K562 (cell line): Measurements from ENCODE around the gene SCMH1. TPM values are rescaled to one million over a fixed set of nuclear protein-coding genes. Genes with fewer than 3 reads are reported as not detected.

Experiments used
- ATAC-seq: fragments of 200-7000 bp; cut with Tn5 transposase; 3 replicates; pipeline ENCODE4 v1.9.1; 2020; ENCODE audit warnings: moderate library complexity
- BruUV-seq: library from RNA; stranded (reverse); fragments of 400-500 nt; replicated peaks from 2 replicates; lab custom pipeline; 2021; lab: Mats Ljungman, UMichigan
- CTCF ChIA-PET: fragments of 300-600 bp; formaldehyde crosslinking; extraction: SDS; loops from one replicate; lab custom pipeline; 2021; ENCODE audit warnings: low intra/inter-chr PET ratio; lab: Yijun Ruan, JAX
- POLR2A ChIA-PET: fragments of 300-600, 350-650 bp; sonication (Branson Sonifier 250); formaldehyde crosslinking; extraction: SDS; loops from one replicate; lab custom pipeline; 2021; ENCODE audit warnings: antibody characterized with exemption, inconsistent platforms; lab: Yijun Ruan, JAX
- DNase-seq, 4 experiments: peaks; one replicate each; pipeline versions ENCODE4 v3.0.0 to v3.0.0-alpha.2; 2011 to 2018; ENCODE audit warnings: low spot score in 3 of 4, mixed read lengths in 3 of 4; ENCODE audit errors: extremely low read depth in 1 of 4
- FAIRE-seq: peaks from 2 replicates; lab custom pipeline; 2011; peaks lifted over from hg19 to GRCh38; lab: Jason Lieb, UNC
- H2AFZ ChIP-seq: 2 replicates; pipeline ENCODE4 v1.6.0; 2011; ENCODE audit warnings: low read depth, low read length, control low read depth, inconsistent platforms
- H3K27ac ChIP-seq: fragments of 200-600 bp; 3 replicates; pipeline ENCODE4 v1.8.0; 2011; ENCODE audit warnings: low read depth, mild to moderate bottlenecking, control low read depth, inconsistent platforms, low read length, moderate library complexity, mixed read lengths; ENCODE audit errors: extremely low read depth
- H3K27me3 ChIP-seq, 2 experiments: fragments of 300-600 bp in 1 of 2; 2 replicates in 1 of 2; 3 replicates in 1 of 2; pipeline versions ENCODE4 v1.6.0 to v1.8.0; 2011; ENCODE audit warnings: inconsistent platforms in 2 of 2, low read length in 2 of 2, mild to moderate bottlenecking in 1 of 2, mixed read lengths in 1 of 2, moderate library complexity in 1 of 2; ENCODE audit not compliant: control insufficient read depth in 2 of 2, insufficient read depth in 2 of 2
- H3K36me3 ChIP-seq: fragments of 300-600 bp; 3 replicates; pipeline ENCODE4 v1.8.0; 2011; ENCODE audit warnings: mild to moderate bottlenecking, low read length, inconsistent platforms; ENCODE audit not compliant: control insufficient read depth, insufficient read depth
- H3K4me1 ChIP-seq, 2 experiments: fragments of 200-600 bp in 1 of 2; replicated peaks in 1 of 2; 2 replicates in 1 of 2; 3 replicates in 1 of 2; pipeline versions ENCODE4 v1.5.1 to v1.8.0; 2011; ENCODE audit warnings: inconsistent platforms in 2 of 2, low read length in 2 of 2, mild to moderate bottlenecking in 1 of 2, mixed read lengths in 1 of 2, moderate library complexity in 1 of 2; ENCODE audit not compliant: control insufficient read depth in 2 of 2, insufficient read depth in 2 of 2
- H3K4me2 ChIP-seq: 2 replicates; pipeline ENCODE4 v1.6.1; 2011; ENCODE audit warnings: low read length, control low read depth, inconsistent platforms, mixed read lengths; ENCODE audit not compliant: insufficient read depth
- H3K4me3 ChIP-seq: fragments of 200-600 bp; sonication (generic), shearing (Covaris generic); 2 replicates; pipeline ENCODE4 v1.5.1; 2016; ENCODE audit warnings: control low read depth, inconsistent platforms
- H3K79me2 ChIP-seq: fragments of 200-600 bp; 3 replicates; pipeline ENCODE4 v1.8.0; 2011; ENCODE audit warnings: low read length, inconsistent platforms; ENCODE audit not compliant: control insufficient read depth, insufficient read depth
- H3K9ac ChIP-seq, 2 experiments: 2 replicates each; pipeline versions ENCODE4 v1.6.0 to v1.6.1; 2011; ENCODE audit warnings: low read depth in 2 of 2, low read length in 2 of 2, control low read depth in 1 of 2, inconsistent platforms in 1 of 2, mild to moderate bottlenecking in 1 of 2, mixed read lengths in 1 of 2; ENCODE audit not compliant: insufficient read depth in 1 of 2
- H3K9me1 ChIP-seq: one replicate; pipeline ENCODE4 v1.6.0; 2011; ENCODE audit warnings: inconsistent platforms, mild to moderate bottlenecking, low read length, moderate library complexity; ENCODE audit not compliant: control insufficient read depth, insufficient read depth
- H3K9me3 ChIP-seq: replicated peaks from 2 replicates; pipeline ENCODE4 v1.5.1; 2011; ENCODE audit warnings: low read depth, low read length, inconsistent platforms; ENCODE audit not compliant: control insufficient read depth, insufficient read depth
- H4K20me1 ChIP-seq: replicated peaks from 2 replicates; pipeline ENCODE4 v1.6.1; 2011; ENCODE audit warnings: low read length, inconsistent platforms, mixed read lengths; ENCODE audit not compliant: control insufficient read depth, insufficient read depth
- BMI1 ChIP-seq: fragments of 150-350 bp; IDR thresholded peaks from 2 replicates; pipeline ENCODE4 v1.6.1; 2014; ENCODE audit warnings: low read length
- CREB1 ChIP-seq, 2 experiments: sonication (generic) in 1 of 2; formaldehyde crosslinking in 1 of 2; IDR thresholded peaks; 2 replicates each; pipeline versions ENCODE4 v1.6.1 to v1.8.0; 2012 to 2022; ENCODE audit warnings: inconsistent platforms in 1 of 2, mild to moderate bottlenecking in 1 of 2, missing genetic modification reagents in 1 of 2, moderate library complexity in 1 of 2
- CSDE1 ChIP-seq, 2 experiments: fragments of 450-650 bp; IDR thresholded peaks; 2 replicates each; pipeline ENCODE4 v1.6.1; 2016; ENCODE audit warnings: mild to moderate bottlenecking in 1 of 2
- GTF2E2 ChIP-seq: fragments of 200-800 bp; sonication (Bioruptor generic); IDR thresholded peaks from 2 replicates; pipeline ENCODE4 v1.6.1; 2016; ENCODE audit warnings: missing genetic modification characterization, missing compliant biosample characterization
- HDAC6 ChIP-seq: IDR thresholded peaks from 2 replicates; pipeline ENCODE4 v1.6.1; 2012; ENCODE audit warnings: low read depth, mild to moderate bottlenecking, control low read depth, inconsistent platforms, low read length, moderate library complexity
- LARP7 ChIP-seq: fragments of 450-650 bp; IDR thresholded peaks from 2 replicates; pipeline ENCODE4 v1.6.1; 2016
- MTA3 ChIP-seq: fragments of 450-650 bp; formaldehyde crosslinking; IDR thresholded peaks from 2 replicates; pipeline ENCODE4 v1.6.1; 2017; ENCODE audit warnings: mild to moderate bottlenecking, borderline replicate concordance
- NONO ChIP-seq, 2 experiments: fragments of 200-400 bp in 1 of 2; fragments of 450-650 bp in 1 of 2; formaldehyde crosslinking in 1 of 2; IDR thresholded peaks; 2 replicates each; pipeline ENCODE4 v1.6.1; 2017; ENCODE audit warnings: low read depth in 2 of 2, mild to moderate bottlenecking in 2 of 2, moderate library complexity in 2 of 2, low read length in 1 of 2
- NR4A1 ChIP-seq, 2 experiments: fragments of 250-450 bp in 1 of 2; fragments of 450-650 bp in 1 of 2; sonication (Bioruptor Pico) in 1 of 2; IDR thresholded peaks; 2 replicates each; pipeline versions ENCODE4 v1.4.0 to v1.6.1; 2016 to 2020; ENCODE audit warnings: mild to moderate bottlenecking in 2 of 2, missing compliant biosample characterization in 1 of 2, missing genetic modification characterization in 1 of 2, moderate library complexity in 1 of 2
- POLR2A ChIP-seq: fragments of 450-650 bp; conservative IDR thresholded peaks from 2 replicates; pipeline ENCODE4 v1.6.1; 2016
- RBM15 ChIP-seq: fragments of 200-400 bp; formaldehyde crosslinking; IDR thresholded peaks from 2 replicates; pipeline ENCODE4 v1.6.1; 2018; ENCODE audit warnings: mild to moderate bottlenecking, low read length, moderate library complexity; ENCODE audit not compliant: insufficient read depth
- SAFB2 ChIP-seq: fragments of 200-400 bp; formaldehyde crosslinking; IDR thresholded peaks from 2 replicates; pipeline ENCODE4 v1.6.1; 2018; ENCODE audit warnings: borderline replicate concordance, low read length, low read depth, moderate library complexity; ENCODE audit not compliant: severe bottlenecking
- TAF15 ChIP-seq: fragments of 200-400 bp; formaldehyde crosslinking; IDR thresholded peaks from 2 replicates; pipeline ENCODE4 v1.6.1; 2017; ENCODE audit warnings: mild to moderate bottlenecking, low read depth, low read length, moderate library complexity
- XRCC5 ChIP-seq: fragments of 200-400 bp; formaldehyde crosslinking; IDR thresholded peaks from 2 replicates; pipeline ENCODE4 v1.6.1; 2017; ENCODE audit warnings: low read depth, mild to moderate bottlenecking, low read length
- ZNF134 ChIP-seq: fragments of 250-450 bp; sonication (Bioruptor Pico); conservative IDR thresholded peaks from 2 replicates; pipeline ENCODE4 v1.4.0; 2020
- ZNF232 ChIP-seq: sonication (generic); formaldehyde crosslinking; IDR thresholded peaks from 2 replicates; pipeline ENCODE4 v1.8.0; 2022; ENCODE audit warnings: mild to moderate bottlenecking, missing genetic modification reagents
- WGBS: fragments of 100-300 bp; shearing (Covaris generic); methylation state at CpG from one replicate; pipeline ENCODE4 v1.1.6; 2016; ENCODE audit warnings: low coverage, mixed read lengths; ENCODE audit not compliant: insufficient coverage; ENCODE audit errors: missing lambda C conversion rate; 5-methylcytosine and 5-hydroxymethylcytosine counted together
- in situ Hi-C: fragments of 300-500 bp; cut with MboI; formaldehyde crosslinking; loops from 4 replicates; pipeline ENCODE4 v1.15.0; 2018; ENCODE audit warnings: inconsistent platforms, mixed read lengths
- intact Hi-C: fragments of 100-400 bp; cut with micrococcal nuclease; formaldehyde crosslinking; loops from 2 replicates; pipeline ENCODE4 v1.14.2; 2022
- polyA plus RNA-seq, 8 experiments: library from polyadenylated mRNA; depleted of rRNA in 4 of 8; stranded (reverse) in 5 of 8; unstranded in 3 of 8; fragments of >200 nt; fragmentation: Nextera tagmentation in 2 of 8; fragmentation: Illumina TruSeq in 1 of 8; extraction: Ambion mirVana in 2 of 8; extraction: Trizol in 1 of 8; gene quantifications; 2 replicates each; pipeline versions ENCODE4 v1.2.1 to v1.2.3, GENCODE V29; 2011 to 2014; ENCODE audit warnings: inconsistent platforms in 1 of 8, missing spikeins in 1 of 8
- total RNA-seq, 7 experiments: library from RNA; depleted of rRNA in 6 of 7; stranded (reverse); fragments of >200 nt in 6 of 7; fragmentation: Illumina TruSeq in 2 of 7; extraction: Trizol in 2 of 7; gene quantifications; 2 replicates each; pipeline versions ENCODE4 v1.2.1 to v1.2.3, GENCODE V29; 2011 to 2021; ENCODE audit warnings: low replicate concordance in 1 of 7
- TF ChIP-seq, protein P1 (sequence below): fragments of 450-650 bp; IDR thresholded peaks from 2 replicates; pipeline ENCODE4 v1.6.1; 2016; ENCODE audit warnings: low read depth, mild to moderate bottlenecking, moderate library complexity
- TF ChIP-seq, protein P2 (sequence below): fragments of 250-450 bp; sonication (Bioruptor Pico); IDR thresholded peaks from 2 replicates; pipeline ENCODE4 v1.9.0; 2021; ENCODE audit warnings: mild to moderate bottlenecking, inconsistent platforms
- TF ChIP-seq, protein P3 (sequence below): fragments of 200-400 bp; formaldehyde crosslinking; IDR thresholded peaks from 2 replicates; pipeline ENCODE4 v1.6.1; 2017; ENCODE audit warnings: mild to moderate bottlenecking, low read depth, low read length, moderate library complexity

The SCMH1 gene
- total and polyA plus RNA-seq, 9 of the 15 experiments (the other 6 are each of a cell fraction or from before 2014, with no cell fraction given) = 8.5 to 37.0 (median 26.8) TPM

DNA sequence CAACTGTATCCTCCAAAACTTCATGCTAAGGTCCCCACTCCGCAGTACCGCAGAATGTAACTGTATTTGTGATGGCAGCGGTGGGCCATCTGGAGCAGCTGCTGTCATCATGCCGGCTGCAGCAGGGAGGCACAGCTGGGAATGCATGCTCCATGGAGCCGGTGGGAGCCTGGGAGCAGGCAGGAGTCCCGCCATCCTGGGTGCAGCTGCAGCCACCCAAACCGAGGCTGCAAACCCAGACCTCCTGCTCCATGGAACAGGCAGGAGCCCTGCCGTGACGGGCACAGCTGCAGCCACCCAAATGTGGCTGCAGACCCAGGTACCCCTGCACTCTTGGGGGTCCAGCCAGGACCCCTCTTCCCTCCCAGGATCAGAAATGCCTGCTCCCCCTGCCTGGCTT lies 80.3 kb downstream of the SCMH1 start:
- POLR2A ChIA-PET = interaction anchor here (0.5 to 1.2 kb wide), 2 partner anchors 13 to 72 kb away, joined by 3 to 4 read pairs; no protein-coding TSS in a partner anchor
- no peak overlapping the region for H3K27ac ChIP-seq
- TF ChIP-seq XRCC5 (no peak), MTA3 (no peak), CREB1 (IDR thresholded peaks at IDR 0.05) (no peak), CREB1 (CRISPR knock-in tag; IDR thresholded peaks at IDR 0.05) (no peak), CSDE1 (IDR thresholded peaks at IDR 0.05) (no peak), NR4A1 (CRISPR knock-in tag; IDR thresholded peaks at IDR 0.05) (no peak), NR4A1 (tag; IDR thresholded peaks at IDR 0.05) (no peak), RBM15 (no peak), GTF2E2 (no peak), TAF15 (no peak), LARP7 (no peak), NONO (IDR thresholded peaks at IDR 0.05; ENCODE audit: low read depth in 2 of 2, low read length in 1 of 2) (no peak), ZNF134 (CRISPR knock-in tag) (no peak), SAFB2 (no peak), BMI1 (no peak), POLR2A (no peak), ZNF232 (no peak), HDAC6 (no peak)
- TF ChIP-seq, protein P1, sequence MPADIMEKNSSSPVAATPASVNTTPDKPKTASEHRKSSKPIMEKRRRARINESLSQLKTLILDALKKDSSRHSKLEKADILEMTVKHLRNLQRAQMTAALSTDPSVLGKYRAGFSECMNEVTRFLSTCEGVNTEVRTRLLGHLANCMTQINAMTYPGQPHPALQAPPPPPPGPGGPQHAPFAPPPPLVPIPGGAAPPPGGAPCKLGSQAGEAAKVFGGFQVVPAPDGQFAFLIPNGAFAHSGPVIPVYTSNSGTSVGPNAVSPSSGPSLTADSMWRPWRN = no peak
- TF ChIP-seq, protein P2, sequence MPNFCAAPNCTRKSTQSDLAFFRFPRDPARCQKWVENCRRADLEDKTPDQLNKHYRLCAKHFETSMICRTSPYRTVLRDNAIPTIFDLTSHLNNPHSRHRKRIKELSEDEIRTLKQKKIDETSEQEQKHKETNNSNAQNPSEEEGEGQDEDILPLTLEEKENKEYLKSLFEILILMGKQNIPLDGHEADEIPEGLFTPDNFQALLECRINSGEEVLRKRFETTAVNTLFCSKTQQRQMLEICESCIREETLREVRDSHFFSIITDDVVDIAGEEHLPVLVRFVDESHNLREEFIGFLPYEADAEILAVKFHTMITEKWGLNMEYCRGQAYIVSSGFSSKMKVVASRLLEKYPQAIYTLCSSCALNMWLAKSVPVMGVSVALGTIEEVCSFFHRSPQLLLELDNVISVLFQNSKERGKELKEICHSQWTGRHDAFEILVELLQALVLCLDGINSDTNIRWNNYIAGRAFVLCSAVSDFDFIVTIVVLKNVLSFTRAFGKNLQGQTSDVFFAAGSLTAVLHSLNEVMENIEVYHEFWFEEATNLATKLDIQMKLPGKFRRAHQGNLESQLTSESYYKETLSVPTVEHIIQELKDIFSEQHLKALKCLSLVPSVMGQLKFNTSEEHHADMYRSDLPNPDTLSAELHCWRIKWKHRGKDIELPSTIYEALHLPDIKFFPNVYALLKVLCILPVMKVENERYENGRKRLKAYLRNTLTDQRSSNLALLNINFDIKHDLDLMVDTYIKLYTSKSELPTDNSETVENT (CRISPR knock-in tag) = no peak
- TF ChIP-seq, protein P3, sequence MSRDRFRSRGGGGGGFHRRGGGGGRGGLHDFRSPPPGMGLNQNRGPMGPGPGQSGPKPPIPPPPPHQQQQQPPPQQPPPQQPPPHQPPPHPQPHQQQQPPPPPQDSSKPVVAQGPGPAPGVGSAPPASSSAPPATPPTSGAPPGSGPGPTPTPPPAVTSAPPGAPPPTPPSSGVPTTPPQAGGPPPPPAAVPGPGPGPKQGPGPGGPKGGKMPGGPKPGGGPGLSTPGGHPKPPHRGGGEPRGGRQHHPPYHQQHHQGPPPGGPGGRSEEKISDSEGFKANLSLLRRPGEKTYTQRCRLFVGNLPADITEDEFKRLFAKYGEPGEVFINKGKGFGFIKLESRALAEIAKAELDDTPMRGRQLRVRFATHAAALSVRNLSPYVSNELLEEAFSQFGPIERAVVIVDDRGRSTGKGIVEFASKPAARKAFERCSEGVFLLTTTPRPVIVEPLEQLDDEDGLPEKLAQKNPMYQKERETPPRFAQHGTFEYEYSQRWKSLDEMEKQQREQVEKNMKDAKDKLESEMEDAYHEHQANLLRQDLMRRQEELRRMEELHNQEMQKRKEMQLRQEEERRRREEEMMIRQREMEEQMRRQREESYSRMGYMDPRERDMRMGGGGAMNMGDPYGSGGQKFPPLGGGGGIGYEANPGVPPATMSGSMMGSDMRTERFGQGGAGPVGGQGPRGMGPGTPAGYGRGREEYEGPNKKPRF = no peak

More for the DNA sequence above, 80.3 kb downstream of the SCMH1 start:
- H3K4me3 ChIP-seq = no peak overlapping the region
- H4K20me1 ChIP-seq = no peaks in the 10 kb centered on the region
- no peaks in the 10 kb centered on the region for H3K9me3 ChIP-seq
- no peaks in the 10 kb centered on the region for H3K79me2 ChIP-seq
- no peaks in the 10 kb centered on the region for H3K9me1 ChIP-seq
- no peaks in the 10 kb centered on the region for H3K27me3 ChIP-seq
- CTCF ChIA-PET = no interaction called here
- in situ Hi-C loops (no loop called here), intact Hi-C loops (loop anchor here (2.0 kb wide), 1 partner anchor 79 kb away; no protein-coding TSS in a partner anchor)
- FAIRE-seq (no peak), ATAC-seq (no peak), DNase-seq (no peak)
- no TSS peak for BruUV-seq
- H3K9ac ChIP-seq = no peak overlapping the region
- H2AFZ ChIP-seq = no peak overlapping the region
- H3K4me2 ChIP-seq = no peak overlapping the region
- WGBS = 93% methylated on average over 9 of the region's 9 CpGs
- H3K4me1 ChIP-seq = peaks cover 15 to 33% of the 10 kb centered on the region in 2 experiments; a peak in 4 of 5 replicates
- H3K36me3 ChIP-seq = peaks cover 6% of the 10 kb centered on the region; the same call in 1 of the 3 replicates
